Endothelial cell of umbilical vein (primary cell): ENCODE data around the gene SYNE3. TPM values are rescaled to one million over a fixed set of nuclear protein-coding genes. Genes with fewer than 3 reads are reported as not detected.

Experiments used
- BruUV-seq: library from RNA; stranded (reverse); fragments of 400-500 nt; replicated peaks from 2 replicates; lab custom pipeline; 2021; lab: Mats Ljungman, UMichigan
- CTCF ChIA-PET: fragments of 300-600, 350-600 bp; sonication (Branson Sonifier 250); formaldehyde crosslinking; loops from one replicate; lab custom pipeline; 2021; ENCODE audit warnings: antibody characterized with exemption, inconsistent platforms; lab: Charles Lee
- POLR2A ChIA-PET: fragments of 300-600, 350-600 bp; sonication (Branson Sonifier 250); formaldehyde crosslinking; loops from one replicate; lab custom pipeline; 2021; ENCODE audit warnings: antibody characterized with exemption, inconsistent platforms; lab: Charles Lee
- DNase-seq: peaks from one replicate; pipeline ENCODE4 v3.0.0-alpha.2; 2011; ENCODE audit warnings: low read depth, low spot score
- FAIRE-seq: peaks from 2 replicates; lab custom pipeline; 2011; peaks lifted over from hg19 to GRCh38; lab: Jason Lieb, UNC
- H2AFZ ChIP-seq: 2 replicates; pipeline ENCODE4 v1.6.0; 2012; ENCODE audit warnings: low read depth, low read length, control low read depth, inconsistent platforms
- H3K27ac ChIP-seq: 2 replicates; pipeline ENCODE4 v1.5.1; 2011; ENCODE audit warnings: low read depth, mild to moderate bottlenecking, control low read depth, low read length, moderate library complexity; ENCODE audit not compliant: insufficient read depth
- H3K27me3 ChIP-seq, 2 experiments: 2 replicates each; pipeline versions ENCODE4 v1.6.0 to v1.6.1; 2011; ENCODE audit warnings: low read length in 2 of 2, mixed read lengths in 1 of 2; ENCODE audit not compliant: control insufficient read depth in 2 of 2, insufficient read depth in 2 of 2
- H3K36me3 ChIP-seq, 2 experiments: 2 replicates in 1 of 2; 3 replicates in 1 of 2; pipeline ENCODE4 v1.5.1; 2011; ENCODE audit warnings: low read length in 2 of 2, mild to moderate bottlenecking in 1 of 2, moderate library complexity in 1 of 2; ENCODE audit not compliant: control insufficient read depth in 2 of 2, insufficient read depth in 2 of 2; ENCODE audit errors: extremely low read depth in 1 of 2
- H3K4me1 ChIP-seq: 3 replicates; pipeline ENCODE4 v1.5.1; 2011; ENCODE audit warnings: mild to moderate bottlenecking, low read length; ENCODE audit not compliant: control insufficient read depth, insufficient read depth; ENCODE audit errors: extremely low read depth
- H3K4me2 ChIP-seq: 2 replicates; pipeline ENCODE4 v1.6.1; 2011; ENCODE audit warnings: low read length, control low read depth, mixed read lengths; ENCODE audit not compliant: insufficient read depth
- H3K4me3 ChIP-seq, 3 experiments: fragments of 200-600 bp in 1 of 3; sonication (generic), shearing (Covaris generic) in 1 of 3; replicated peaks in 1 of 3; 2 replicates each; pipeline ENCODE4 v1.5.1; 2011 to 2016; ENCODE audit warnings: control low read depth in 3 of 3, low read length in 3 of 3, mild to moderate bottlenecking in 2 of 3, inconsistent platforms in 1 of 3, low read depth in 1 of 3, moderate library complexity in 1 of 3; ENCODE audit not compliant: insufficient read depth in 1 of 3
- H3K79me2 ChIP-seq: 2 replicates; pipeline ENCODE4 v1.6.0; 2012; ENCODE audit warnings: low read length, inconsistent platforms; ENCODE audit not compliant: control insufficient read depth, insufficient read depth
- H3K9ac ChIP-seq: replicated peaks from 2 replicates; pipeline ENCODE3; 2011; ENCODE audit warnings: low read length, control low read depth; ENCODE audit not compliant: insufficient read depth; ENCODE audit errors: extremely low read depth
- H3K9me1 ChIP-seq: replicated peaks from 3 replicates; pipeline ENCODE4 v1.6.0; 2011; ENCODE audit warnings: mild to moderate bottlenecking, low read length; ENCODE audit not compliant: control insufficient read depth, insufficient read depth; ENCODE audit errors: extremely low read depth
- H3K9me3 ChIP-seq: replicated peaks from 2 replicates; pipeline ENCODE4 v1.5.1; 2012; ENCODE audit warnings: low read length, inconsistent platforms; ENCODE audit not compliant: control insufficient read depth, insufficient read depth
- H4K20me1 ChIP-seq: replicated peaks from 2 replicates; pipeline ENCODE3; 2011; ENCODE audit warnings: mild to moderate bottlenecking, low read length; ENCODE audit not compliant: control insufficient read depth, insufficient read depth; ENCODE audit errors: extremely low read depth
- FOS ChIP-seq: IDR thresholded peaks from 2 replicates; pipeline ENCODE4 v1.6.1; 2011; ENCODE audit warnings: mild to moderate bottlenecking, low read length, moderate library complexity, borderline replicate concordance; ENCODE audit not compliant: insufficient read depth
- GATA2 ChIP-seq: IDR thresholded peaks from 2 replicates; pipeline ENCODE4 v1.7.0; 2011; ENCODE audit warnings: low read depth, mild to moderate bottlenecking, moderate library complexity, mixed read lengths, low read length; ENCODE audit not compliant: insufficient read length, insufficient read depth
- JUN ChIP-seq: IDR thresholded peaks from 2 replicates; pipeline ENCODE4 v1.6.1; 2011; ENCODE audit warnings: borderline replicate concordance, low read depth; ENCODE audit not compliant: insufficient read length, insufficient read depth
- MAX ChIP-seq: IDR thresholded peaks from 2 replicates; pipeline ENCODE4 v1.6.1; 2011; ENCODE audit not compliant: insufficient read depth, insufficient read length
- MYC ChIP-seq: IDR thresholded peaks from one replicate; pipeline ENCODE4 v1.6.1; 2011; ENCODE audit warnings: mild to moderate bottlenecking, low read depth, low read length
- POLR2A ChIP-seq: IDR thresholded peaks from 2 replicates; pipeline ENCODE4 v1.6.1; 2012; ENCODE audit warnings: low read depth, mild to moderate bottlenecking, control low read depth, low read length
- POLR2AphosphoS5 ChIP-seq: IDR thresholded peaks from 2 replicates; pipeline ENCODE4 v1.6.1; 2012; ENCODE audit warnings: low read depth, mild to moderate bottlenecking, control low read depth, low read length, moderate library complexity; ENCODE audit not compliant: insufficient read depth
- dilution Hi-C: fragments of 300-500 bp; cut with MboI; formaldehyde crosslinking; loops from one replicate; pipeline ENCODE4 v1.15.0; 2019; ENCODE audit warnings: low sequenced_read_pairs; ENCODE audit not compliant: extremely low pct_ligation_motif_present
- intact Hi-C: fragments of 100-400 bp; cut with micrococcal nuclease; formaldehyde crosslinking; loops from one replicate; pipeline ENCODE4 v1.10.0; 2022
- polyA plus RNA-seq, 4 experiments: library from polyadenylated mRNA; depleted of rRNA in 3 of 4; stranded (reverse) in 3 of 4; unstranded in 1 of 4; fragments of >200 nt; gene quantifications; 2 replicates each; pipeline versions ENCODE4 v1.2.1 to v1.2.3, GENCODE V29; 2011 to 2012; ENCODE audit warnings: missing spikeins in 1 of 4
- total RNA-seq: library from RNA; stranded (reverse); gene quantifications from 2 replicates; pipeline ENCODE4 v1.2.3, GENCODE V29; 2021
- TF ChIP-seq, protein P1 (sequence below), 2 donors: IDR thresholded peaks; 1 replicate in 1 of 2; 2 replicates in 1 of 2; pipeline ENCODE4 v1.5.1; 2011; ENCODE audit warnings: low read length in 2 of 2, mild to moderate bottlenecking in 2 of 2, moderate library complexity in 2 of 2, control low read depth in 1 of 2, inconsistent platforms in 1 of 2, low read depth in 1 of 2; ENCODE audit not compliant: insufficient read depth in 1 of 2; ENCODE audit errors: extremely low read depth in 1 of 2

SYNE3 gene
- total and polyA plus RNA-seq, 2 donors (not counting 3 experiments of a cell fraction or from before 2014, with no cell fraction given) = 3.0 to 18.8 TPM

GRCh38 chr14:95491936-95492608 is 24.4 kb downstream of the SYNE3 start:
- Histone ChIP-seq H3K27me3 (no peaks in the 10 kb centered on the region), H3K9me3 (no peaks in the 10 kb centered on the region), H3K36me3 (no peaks in the 10 kb centered on the region), H4K20me1 (no peaks in the 10 kb centered on the region), H2AFZ (no peak overlapping the region), H3K9ac (no peak overlapping the region), H3K4me2 (no peak overlapping the region), H3K27ac (no peak overlapping the region), H3K4me3 (no peak overlapping the region), H3K4me1 (peaks cover 22% of the 10 kb centered on the region), H3K79me2 (no peaks in the 10 kb centered on the region), H3K9me1 (no peaks in the 10 kb centered on the region)
- DNase-seq (no peak), FAIRE-seq (no peak)
- BruUV-seq = no TSS peak
- CTCF ChIA-PET = interaction anchor here (1.2 to 2.7 kb wide), 3 partner anchors 8 to 35 kb away, joined by 3 to 13 read pairs (median 6); no protein-coding TSS in a partner anchor
- TF ChIP-seq POLR2AphosphoS5 (no peak), FOS (no peak), MYC (no peak), MAX (no peak), POLR2A (no peak), JUN (no peak), GATA2 (no peak)
- TF ChIP-seq, protein P1, sequence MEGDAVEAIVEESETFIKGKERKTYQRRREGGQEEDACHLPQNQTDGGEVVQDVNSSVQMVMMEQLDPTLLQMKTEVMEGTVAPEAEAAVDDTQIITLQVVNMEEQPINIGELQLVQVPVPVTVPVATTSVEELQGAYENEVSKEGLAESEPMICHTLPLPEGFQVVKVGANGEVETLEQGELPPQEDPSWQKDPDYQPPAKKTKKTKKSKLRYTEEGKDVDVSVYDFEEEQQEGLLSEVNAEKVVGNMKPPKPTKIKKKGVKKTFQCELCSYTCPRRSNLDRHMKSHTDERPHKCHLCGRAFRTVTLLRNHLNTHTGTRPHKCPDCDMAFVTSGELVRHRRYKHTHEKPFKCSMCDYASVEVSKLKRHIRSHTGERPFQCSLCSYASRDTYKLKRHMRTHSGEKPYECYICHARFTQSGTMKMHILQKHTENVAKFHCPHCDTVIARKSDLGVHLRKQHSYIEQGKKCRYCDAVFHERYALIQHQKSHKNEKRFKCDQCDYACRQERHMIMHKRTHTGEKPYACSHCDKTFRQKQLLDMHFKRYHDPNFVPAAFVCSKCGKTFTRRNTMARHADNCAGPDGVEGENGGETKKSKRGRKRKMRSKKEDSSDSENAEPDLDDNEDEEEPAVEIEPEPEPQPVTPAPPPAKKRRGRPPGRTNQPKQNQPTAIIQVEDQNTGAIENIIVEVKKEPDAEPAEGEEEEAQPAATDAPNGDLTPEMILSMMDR (IDR thresholded peaks at IDR 0.05; ENCODE audit: extremely low read depth in 1 of 2, insufficient read depth in 1 of 2, low read depth in 1 of 2, low read length in 2 of 2) = no peak
- POLR2A ChIA-PET = no interaction called here
- intact Hi-C loops (no loop called here), dilution Hi-C loops (no loop called here)
